Lower leg skin (tissue), 3 donors: ENCODE measurements around the gene MAST4.

Experiments used
- CTCF ChIP-seq, 3 donors: fragments of 450-650 bp; IDR thresholded peaks; one replicate each; pipeline ENCODE4 v1.5.1; 2016; ENCODE audit warnings: antibody characterized with exemption in 3 of 3, mild to moderate bottlenecking in 3 of 3, moderate library complexity in 2 of 3
- POLR2A ChIP-seq, 2 donors: fragments of 450-650 bp; IDR thresholded peaks; one replicate each; pipeline ENCODE4 v1.6.1; 2016 to 2017; ENCODE audit warnings: antibody characterized with exemption in 2 of 2, mild to moderate bottlenecking in 1 of 2, moderate library complexity in 1 of 2

DNA sequence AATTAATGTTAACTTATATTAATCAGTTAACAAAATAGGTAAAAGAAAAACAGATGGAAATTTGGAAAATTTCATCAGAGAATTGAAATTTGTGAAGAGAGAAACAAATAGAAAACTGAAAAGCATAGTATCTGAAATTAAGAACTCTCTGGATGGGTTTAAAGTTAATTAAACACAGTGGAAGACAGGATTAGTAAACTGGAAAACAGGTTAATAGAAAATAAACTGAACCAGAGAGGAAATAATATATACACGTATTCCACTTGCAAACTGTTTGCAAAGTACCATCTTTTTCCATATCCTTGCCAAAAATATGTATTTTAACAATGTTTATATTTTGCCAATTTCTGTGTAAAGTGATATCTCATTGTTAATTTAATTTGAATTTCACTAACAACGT, 342.9 kb downstream of the MAST4 start:
- no peak for TF ChIP-seq POLR2A (IDR thresholded peaks at IDR 0.05)
- TF ChIP-seq CTCF (IDR thresholded peaks at IDR 0.05), result no peak
